Endothelial cell of umbilical vein (primary cell): Measurements from ENCODE around the gene CPNE8. TPM values are rescaled to one million over a fixed set of nuclear protein-coding genes. Genes with fewer than 3 reads are reported as not detected.

ENCODE experiments used
- BruUV-seq: library from RNA; stranded (reverse); fragments of 400-500 nt; replicated peaks from 2 replicates; lab custom pipeline; 2021; lab: Mats Ljungman, UMichigan
- CTCF ChIA-PET: fragments of 300-600, 350-600 bp; sonication (Branson Sonifier 250); formaldehyde crosslinking; loops from one replicate; lab custom pipeline; 2021; ENCODE audit warnings: antibody characterized with exemption, inconsistent platforms; lab: Charles Lee
- POLR2A ChIA-PET: fragments of 300-600, 350-600 bp; sonication (Branson Sonifier 250); formaldehyde crosslinking; loops from one replicate; lab custom pipeline; 2021; ENCODE audit warnings: antibody characterized with exemption, inconsistent platforms; lab: Charles Lee
- DNase-seq: peaks from one replicate; pipeline ENCODE4 v3.0.0-alpha.2; 2011; ENCODE audit warnings: low read depth, low spot score
- FAIRE-seq: peaks from 2 replicates; lab custom pipeline; 2011; peaks lifted over from hg19 to GRCh38; lab: Jason Lieb, UNC
- H2AFZ ChIP-seq: 2 replicates; pipeline ENCODE4 v1.6.0; 2012; ENCODE audit warnings: low read depth, low read length, control low read depth, inconsistent platforms
- H3K27ac ChIP-seq: 2 replicates; pipeline ENCODE4 v1.5.1; 2011; ENCODE audit warnings: low read depth, mild to moderate bottlenecking, control low read depth, low read length, moderate library complexity; ENCODE audit not compliant: insufficient read depth
- H3K27me3 ChIP-seq, 2 experiments: 2 replicates each; pipeline versions ENCODE4 v1.6.0 to v1.6.1; 2011; ENCODE audit warnings: low read length in 2 of 2, mixed read lengths in 1 of 2; ENCODE audit not compliant: control insufficient read depth in 2 of 2, insufficient read depth in 2 of 2
- H3K36me3 ChIP-seq, 2 experiments: 2 replicates in 1 of 2; 3 replicates in 1 of 2; pipeline ENCODE4 v1.5.1; 2011; ENCODE audit warnings: low read length in 2 of 2, mild to moderate bottlenecking in 1 of 2, moderate library complexity in 1 of 2; ENCODE audit not compliant: control insufficient read depth in 2 of 2, insufficient read depth in 2 of 2; ENCODE audit errors: extremely low read depth in 1 of 2
- H3K4me1 ChIP-seq: 3 replicates; pipeline ENCODE4 v1.5.1; 2011; ENCODE audit warnings: mild to moderate bottlenecking, low read length; ENCODE audit not compliant: control insufficient read depth, insufficient read depth; ENCODE audit errors: extremely low read depth
- H3K4me2 ChIP-seq: 2 replicates; pipeline ENCODE4 v1.6.1; 2011; ENCODE audit warnings: low read length, control low read depth, mixed read lengths; ENCODE audit not compliant: insufficient read depth
- H3K4me3 ChIP-seq, 3 experiments: fragments of 200-600 bp in 1 of 3; sonication (generic), shearing (Covaris generic) in 1 of 3; replicated peaks in 1 of 3; 2 replicates each; pipeline ENCODE4 v1.5.1; 2011 to 2016; ENCODE audit warnings: control low read depth in 3 of 3, low read length in 3 of 3, mild to moderate bottlenecking in 2 of 3, inconsistent platforms in 1 of 3, low read depth in 1 of 3, moderate library complexity in 1 of 3; ENCODE audit not compliant: insufficient read depth in 1 of 3
- H3K79me2 ChIP-seq: 2 replicates; pipeline ENCODE4 v1.6.0; 2012; ENCODE audit warnings: low read length, inconsistent platforms; ENCODE audit not compliant: control insufficient read depth, insufficient read depth
- H3K9ac ChIP-seq: replicated peaks from 2 replicates; pipeline ENCODE3; 2011; ENCODE audit warnings: low read length, control low read depth; ENCODE audit not compliant: insufficient read depth; ENCODE audit errors: extremely low read depth
- H3K9me1 ChIP-seq: replicated peaks from 3 replicates; pipeline ENCODE4 v1.6.0; 2011; ENCODE audit warnings: mild to moderate bottlenecking, low read length; ENCODE audit not compliant: control insufficient read depth, insufficient read depth; ENCODE audit errors: extremely low read depth
- H3K9me3 ChIP-seq: replicated peaks from 2 replicates; pipeline ENCODE4 v1.5.1; 2012; ENCODE audit warnings: low read length, inconsistent platforms; ENCODE audit not compliant: control insufficient read depth, insufficient read depth
- H4K20me1 ChIP-seq: replicated peaks from 2 replicates; pipeline ENCODE3; 2011; ENCODE audit warnings: mild to moderate bottlenecking, low read length; ENCODE audit not compliant: control insufficient read depth, insufficient read depth; ENCODE audit errors: extremely low read depth
- CTCF ChIP-seq, 2 donors: IDR thresholded peaks; 1 replicate in 1 of 2; 2 replicates in 1 of 2; pipeline ENCODE4 v1.5.1; 2011; ENCODE audit warnings: low read length in 2 of 2, mild to moderate bottlenecking in 2 of 2, moderate library complexity in 2 of 2, control low read depth in 1 of 2, inconsistent platforms in 1 of 2, low read depth in 1 of 2; ENCODE audit not compliant: insufficient read depth in 1 of 2; ENCODE audit errors: extremely low read depth in 1 of 2
- EZH2 ChIP-seq: IDR thresholded peaks from 2 replicates; pipeline ENCODE4 v1.6.1; 2012; ENCODE audit warnings: borderline replicate concordance, low read depth, mild to moderate bottlenecking, moderate library complexity, low read length, inconsistent platforms; ENCODE audit not compliant: severe bottlenecking
- FOS ChIP-seq: IDR thresholded peaks from 2 replicates; pipeline ENCODE4 v1.6.1; 2011; ENCODE audit warnings: mild to moderate bottlenecking, low read length, moderate library complexity, borderline replicate concordance; ENCODE audit not compliant: insufficient read depth
- GATA2 ChIP-seq: IDR thresholded peaks from 2 replicates; pipeline ENCODE4 v1.7.0; 2011; ENCODE audit warnings: low read depth, mild to moderate bottlenecking, moderate library complexity, mixed read lengths, low read length; ENCODE audit not compliant: insufficient read length, insufficient read depth
- JUN ChIP-seq: IDR thresholded peaks from 2 replicates; pipeline ENCODE4 v1.6.1; 2011; ENCODE audit warnings: borderline replicate concordance, low read depth; ENCODE audit not compliant: insufficient read length, insufficient read depth
- MAX ChIP-seq: IDR thresholded peaks from 2 replicates; pipeline ENCODE4 v1.6.1; 2011; ENCODE audit not compliant: insufficient read depth, insufficient read length
- MYC ChIP-seq: IDR thresholded peaks from one replicate; pipeline ENCODE4 v1.6.1; 2011; ENCODE audit warnings: mild to moderate bottlenecking, low read depth, low read length
- POLR2A ChIP-seq: IDR thresholded peaks from 2 replicates; pipeline ENCODE4 v1.6.1; 2012; ENCODE audit warnings: low read depth, mild to moderate bottlenecking, control low read depth, low read length
- POLR2AphosphoS5 ChIP-seq: IDR thresholded peaks from 2 replicates; pipeline ENCODE4 v1.6.1; 2012; ENCODE audit warnings: low read depth, mild to moderate bottlenecking, control low read depth, low read length, moderate library complexity; ENCODE audit not compliant: insufficient read depth
- dilution Hi-C: fragments of 300-500 bp; cut with MboI; formaldehyde crosslinking; loops from one replicate; pipeline ENCODE4 v1.15.0; 2019; ENCODE audit warnings: low sequenced_read_pairs; ENCODE audit not compliant: extremely low pct_ligation_motif_present
- intact Hi-C: fragments of 100-400 bp; cut with micrococcal nuclease; formaldehyde crosslinking; loops from one replicate; pipeline ENCODE4 v1.10.0; 2022
- polyA plus RNA-seq, 4 experiments: library from polyadenylated mRNA; depleted of rRNA in 3 of 4; stranded (reverse) in 3 of 4; unstranded in 1 of 4; fragments of >200 nt; gene quantifications; 2 replicates each; pipeline versions ENCODE4 v1.2.1 to v1.2.3, GENCODE V29; 2011 to 2012; ENCODE audit warnings: missing spikeins in 1 of 4
- total RNA-seq: library from RNA; stranded (reverse); gene quantifications from 2 replicates; pipeline ENCODE4 v1.2.3, GENCODE V29; 2021

CPNE8 gene
- total and polyA plus RNA-seq, 2 donors (not counting 3 experiments of a cell fraction or from before 2014, with no cell fraction given): 4.4 to 13.7 TPM

GRCh38 chr12:38872156-38872555 is 33.2 kb downstream of the CPNE8 start:
- TF ChIP-seq GATA2 (no peak), FOS (no peak), MYC (no peak)
- no peaks in the 10 kb centered on the region for H3K79me2 ChIP-seq
- H3K9ac ChIP-seq: no peak overlapping the region
- no peak overlapping the region for H3K4me2 ChIP-seq
- ChIA-PET POLR2A (no interaction called here), CTCF (interaction anchor here (0.7 kb wide), 1 partner anchor 11 kb away, joined by 4 read pairs; no protein-coding TSS in a partner anchor)
- no peaks in the 10 kb centered on the region for H3K27me3 ChIP-seq
- H3K4me3 ChIP-seq: no peak overlapping the region
- no peaks in the 10 kb centered on the region for H3K36me3 ChIP-seq
- DNase-seq (peak; percentile 54), FAIRE-seq (no peak)
- no peaks in the 10 kb centered on the region for H4K20me1 ChIP-seq
- dilution Hi-C loops (no loop called here), intact Hi-C loops (no loop called here)
- H3K4me1 ChIP-seq: peaks cover 4% of the 10 kb centered on the region
- BruUV-seq: no TSS peak
- H3K27ac ChIP-seq: no peak overlapping the region
- no peaks in the 10 kb centered on the region for H3K9me3 ChIP-seq
- no peak overlapping the region for H2AFZ ChIP-seq
- H3K9me1 ChIP-seq: no peaks in the 10 kb centered on the region

- BruUV-seq: no TSS peak
- no peak overlapping the region for H3K27ac ChIP-seq
- ChIA-PET POLR2A (no interaction called here), CTCF (interaction anchor here (0.6 kb wide), 1 partner anchor 52 kb away, joined by 3 read pairs; no protein-coding TSS in a partner anchor)
- H3K9me3 ChIP-seq: no peaks in the 10 kb centered on the region
- H3K4me2 ChIP-seq: no peak overlapping the region
- no peaks in the 10 kb centered on the region for H3K4me1 ChIP-seq
- no peaks in the 10 kb centered on the region for H3K27me3 ChIP-seq
- no peak for DNase-seq
- no peaks in the 10 kb centered on the region for H4K20me1 ChIP-seq
- intact Hi-C loops: no loop called here
- H3K79me2 ChIP-seq: no peaks in the 10 kb centered on the region
- no peak overlapping the region for H3K4me3 ChIP-seq
- no peak overlapping the region for H2AFZ ChIP-seq
- no peaks in the 10 kb centered on the region for H3K9me1 ChIP-seq
- FAIRE-seq: no peak
- dilution Hi-C loops: no loop called here
- TF ChIP-seq POLR2AphosphoS5 (no peak), EZH2 (no peak), MYC (no peak), POLR2A (no peak), CTCF (IDR thresholded peaks at IDR 0.05; ENCODE audit: extremely low read depth in 1 of 2, insufficient read depth in 1 of 2, low read depth in 1 of 2, low read length in 2 of 2) (no peak), JUN (no peak), FOS (no peak), MAX (no peak), GATA2 (no peak)
- no peak overlapping the region for H3K9ac ChIP-seq
- no peaks in the 10 kb centered on the region for H3K36me3 ChIP-seq
These were observed 36.4 kb downstream of the CPNE8 start for GRCh38 chr12:38869036-38869435.
